Measurements from ENCODE around the gene TEX48.

The TEX48 gene

DNA sequence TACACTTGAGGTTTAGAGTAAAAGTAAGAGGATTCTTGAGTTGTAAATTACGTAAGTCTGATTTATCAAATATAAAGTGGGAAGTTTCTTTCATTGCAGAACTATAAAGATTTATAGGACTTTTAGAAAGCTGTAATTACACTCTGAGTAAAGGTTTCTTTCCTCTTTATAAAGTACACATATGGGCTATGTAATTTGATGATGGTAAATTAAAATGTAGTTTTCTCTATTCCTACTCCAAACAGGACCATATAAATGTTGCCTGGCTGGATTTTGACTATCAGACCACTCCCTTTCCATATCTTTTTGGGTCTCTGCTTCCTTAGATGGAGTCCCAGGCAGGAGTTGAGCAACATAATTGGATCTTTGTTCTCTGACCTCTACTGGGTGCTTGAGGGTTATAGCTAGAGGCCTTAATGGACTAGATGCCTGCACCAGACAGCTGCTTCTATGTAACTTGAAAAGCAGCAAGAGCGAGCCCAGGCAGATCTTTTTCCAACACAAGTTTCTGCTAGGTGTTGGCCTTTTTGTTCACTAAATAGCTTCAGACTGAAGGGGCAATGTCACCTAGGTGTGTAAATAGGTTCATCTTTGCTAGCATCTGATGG is 11.4 kb upstream of the TEX48 start:
- no peak for DNase-seq (ENCODE audit: low read depth)

GRCh38 chr9:114691956-114692295 is 9.9 kb upstream of the TEX48 start:
- DNase-seq (ENCODE audit: low read depth), result no peak

DNA sequence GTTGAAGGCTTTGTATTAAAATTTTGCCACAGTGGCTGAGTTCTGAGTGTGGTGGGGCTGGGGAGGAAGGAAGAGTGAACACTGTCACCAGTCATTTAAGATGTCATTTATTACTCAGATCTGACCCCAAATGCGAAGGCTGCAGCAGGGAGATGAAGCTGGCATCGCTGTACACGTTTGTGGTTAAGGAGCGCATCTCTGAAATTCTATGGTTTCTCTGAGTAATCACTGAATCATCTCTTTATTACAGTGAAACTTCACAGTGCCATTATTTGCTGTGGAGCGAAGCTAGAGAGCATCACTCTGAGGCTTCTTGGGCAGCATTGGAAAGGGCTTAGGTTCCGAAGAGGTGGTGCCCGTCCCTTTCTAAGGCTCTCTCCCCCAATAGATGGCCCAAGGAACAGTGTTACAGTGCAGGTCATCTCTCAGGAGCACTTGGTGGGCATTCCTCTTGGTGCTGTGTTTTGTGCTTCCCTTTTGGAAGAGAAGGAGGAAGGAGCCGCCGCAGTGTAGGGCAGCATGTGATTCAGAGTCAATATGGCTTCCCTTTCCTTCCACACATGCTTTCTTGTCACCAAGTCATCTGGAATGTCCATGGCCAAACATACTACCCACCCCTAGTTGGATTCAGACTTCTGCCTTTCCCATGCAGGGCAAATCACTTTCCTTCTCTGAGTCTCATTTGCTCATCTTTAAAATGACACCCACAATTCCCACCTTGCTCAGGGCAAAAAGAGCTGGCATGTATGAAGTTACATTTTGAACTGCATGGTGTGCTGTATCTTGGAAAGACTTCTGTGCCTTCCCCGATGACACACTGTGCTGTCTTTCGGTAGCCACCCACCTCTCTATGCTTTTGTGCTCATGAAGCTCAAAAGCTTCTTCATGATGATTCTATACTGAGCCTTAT is 9.3 kb upstream of the TEX48 start:
- DNase-seq (ENCODE audit: low read depth), result peak; percentile 69

DNA sequence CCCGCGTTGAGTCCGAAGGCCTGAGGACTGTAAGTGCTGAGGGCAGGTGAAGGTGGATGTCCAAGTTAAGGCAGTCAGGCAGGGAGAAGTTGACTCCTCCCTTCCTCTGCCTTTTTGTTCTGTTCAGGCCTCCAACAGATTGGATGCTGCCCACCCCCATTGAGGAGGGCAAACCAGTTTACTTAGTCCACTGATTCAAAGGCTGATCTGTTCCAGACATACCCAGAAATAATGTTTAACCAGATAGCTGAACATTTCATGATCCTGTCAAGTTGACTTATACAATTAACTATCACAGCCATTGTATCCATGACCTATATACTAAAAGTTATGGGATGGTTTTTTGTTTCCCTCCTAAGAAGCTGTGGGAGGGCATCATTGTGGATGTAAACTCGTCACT is 8.3 kb upstream of the TEX48 start:
- DNase-seq (ENCODE audit: low read depth), result no peak

DNA sequence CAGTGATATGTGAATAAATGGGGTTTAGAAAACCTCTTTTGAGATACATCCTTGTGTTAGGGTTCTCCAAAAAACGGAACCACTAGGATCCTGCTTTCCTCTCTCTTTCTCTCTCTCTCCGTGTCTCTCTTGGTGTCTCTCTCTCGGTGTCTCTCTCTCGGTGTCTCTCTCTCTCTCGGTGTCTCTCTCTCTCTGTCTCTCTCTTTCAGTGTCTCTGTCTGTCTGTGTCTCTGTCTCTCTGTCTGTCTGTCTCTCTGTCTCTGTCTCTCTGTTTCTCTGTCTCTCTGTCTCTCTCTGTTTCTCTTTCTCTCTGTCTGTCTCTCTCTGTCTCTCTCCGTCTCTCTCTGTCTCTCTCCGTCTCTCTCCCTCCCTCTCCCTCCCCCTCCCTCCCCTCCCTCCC is 7.8 kb upstream of the TEX48 start:
- no peak for DNase-seq (ENCODE audit: low read depth)

DNA sequence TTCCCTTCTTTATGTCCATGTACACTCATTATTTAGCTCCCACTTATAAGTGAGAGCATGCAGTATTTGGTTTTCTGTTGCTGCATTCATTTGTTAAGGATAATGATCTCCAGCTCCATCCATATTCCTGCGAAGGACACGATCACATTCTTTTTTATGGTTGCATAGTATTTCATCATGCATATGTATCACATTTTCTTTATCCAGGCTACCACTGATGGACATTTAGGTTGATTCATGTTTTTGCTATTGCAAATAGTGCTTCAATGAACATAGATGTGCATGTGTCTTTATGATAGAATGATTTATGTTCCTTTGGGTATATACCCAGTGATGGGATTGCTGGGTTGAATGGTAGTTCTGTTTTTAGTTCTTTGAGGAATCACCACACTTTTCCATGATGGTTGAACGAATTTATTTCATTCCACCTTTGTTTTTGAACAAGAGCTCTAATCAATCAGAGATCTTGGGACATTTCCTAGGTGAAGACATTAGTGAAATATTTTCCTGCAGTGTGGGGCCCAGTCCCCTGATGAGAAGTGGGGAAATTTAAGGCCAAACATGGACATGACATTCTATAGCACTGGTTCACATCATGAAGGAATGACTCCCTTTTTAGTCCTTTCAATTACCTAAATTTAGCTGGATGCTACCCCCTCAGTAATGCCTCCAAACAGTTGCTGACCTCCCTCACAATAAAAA is 7.1 kb upstream of the TEX48 start:
- no peak for DNase-seq (ENCODE audit: low read depth)

DNA sequence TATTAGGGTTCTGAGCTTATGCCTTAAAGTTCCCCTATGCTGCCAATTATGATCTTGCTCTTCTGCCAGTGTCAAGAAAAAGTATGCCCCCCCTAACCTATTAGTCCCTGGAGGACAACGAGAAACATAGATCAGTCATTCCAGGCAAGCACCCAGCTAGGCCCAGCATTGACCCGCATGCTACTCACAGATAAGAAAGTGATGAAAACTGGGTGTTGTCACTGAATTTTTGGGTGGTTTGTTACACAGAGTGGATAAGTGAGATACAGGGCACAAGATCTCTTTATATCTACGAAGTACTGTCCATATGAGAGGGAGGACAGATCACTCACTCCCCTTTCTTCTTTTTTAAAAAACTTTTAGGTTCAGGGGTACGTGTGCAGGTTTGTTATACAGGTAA is 6.4 kb upstream of the TEX48 start:
- DNase-seq (ENCODE audit: low read depth), result no peak

DNA sequence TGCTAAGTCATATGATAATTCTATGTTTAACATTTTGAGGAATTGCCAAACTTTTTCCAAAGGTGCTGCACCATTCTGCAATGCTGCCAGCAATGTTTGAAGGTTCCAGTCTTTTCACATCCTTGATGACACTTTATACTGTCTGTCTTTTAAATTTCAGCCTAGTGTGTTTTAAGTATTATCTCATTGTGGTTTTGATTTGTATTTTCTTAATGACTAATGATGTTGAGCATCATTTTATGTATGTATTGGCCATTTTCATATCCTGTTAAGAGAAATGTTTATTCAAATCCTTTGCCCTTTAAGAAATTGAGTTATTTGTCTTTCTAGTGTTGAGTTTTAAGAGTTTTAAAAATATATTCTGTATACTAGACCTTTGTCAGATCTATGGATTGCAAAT is 5.0 kb upstream of the TEX48 start:
- DNase-seq (ENCODE audit: low read depth), result no peak

DNA sequence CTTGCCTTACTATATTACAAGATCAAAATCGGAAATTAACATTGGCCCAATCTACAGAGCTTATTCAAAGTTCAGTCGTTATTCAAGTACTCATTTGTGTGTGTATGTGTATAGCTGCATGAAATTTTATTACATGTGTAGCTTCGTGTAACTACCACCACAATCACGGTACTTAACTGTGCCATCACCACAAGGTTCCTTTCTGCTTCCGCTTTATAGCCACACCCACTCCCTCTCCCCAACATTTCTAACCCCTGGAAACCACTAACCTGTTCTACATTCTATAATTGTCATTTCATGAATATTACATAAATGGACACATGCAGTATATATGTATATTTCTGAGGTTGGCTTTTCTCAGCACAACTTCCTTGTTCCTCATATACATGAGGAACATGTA is 4.0 kb upstream of the TEX48 start:
- DNase-seq (ENCODE audit: low read depth), result no peak

GRCh38 chr9:114684036-114684435 is 2.0 kb upstream of the TEX48 start:
- no peak for DNase-seq (ENCODE audit: low read depth)

DNA sequence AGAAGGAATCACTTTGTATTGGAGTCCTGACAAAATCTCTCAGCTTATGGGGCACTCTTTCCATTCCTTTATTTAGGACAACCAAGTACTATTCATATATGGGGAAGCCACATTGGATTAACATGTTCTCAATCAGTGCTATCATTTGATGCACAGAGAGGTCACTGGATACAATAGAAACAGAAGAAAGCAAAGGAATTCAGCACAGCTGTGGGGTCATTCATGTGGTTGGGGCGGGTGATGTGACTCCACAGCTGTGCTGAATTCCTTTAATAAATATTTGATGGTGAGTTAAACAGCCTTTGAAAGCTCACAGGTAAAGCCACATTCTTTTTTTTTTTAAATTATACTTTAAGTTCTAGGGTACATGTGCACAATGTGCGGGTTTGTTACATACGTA is 854 bp upstream of the TEX48 start:
- DNase-seq (ENCODE audit: low read depth), result no peak

DNA sequence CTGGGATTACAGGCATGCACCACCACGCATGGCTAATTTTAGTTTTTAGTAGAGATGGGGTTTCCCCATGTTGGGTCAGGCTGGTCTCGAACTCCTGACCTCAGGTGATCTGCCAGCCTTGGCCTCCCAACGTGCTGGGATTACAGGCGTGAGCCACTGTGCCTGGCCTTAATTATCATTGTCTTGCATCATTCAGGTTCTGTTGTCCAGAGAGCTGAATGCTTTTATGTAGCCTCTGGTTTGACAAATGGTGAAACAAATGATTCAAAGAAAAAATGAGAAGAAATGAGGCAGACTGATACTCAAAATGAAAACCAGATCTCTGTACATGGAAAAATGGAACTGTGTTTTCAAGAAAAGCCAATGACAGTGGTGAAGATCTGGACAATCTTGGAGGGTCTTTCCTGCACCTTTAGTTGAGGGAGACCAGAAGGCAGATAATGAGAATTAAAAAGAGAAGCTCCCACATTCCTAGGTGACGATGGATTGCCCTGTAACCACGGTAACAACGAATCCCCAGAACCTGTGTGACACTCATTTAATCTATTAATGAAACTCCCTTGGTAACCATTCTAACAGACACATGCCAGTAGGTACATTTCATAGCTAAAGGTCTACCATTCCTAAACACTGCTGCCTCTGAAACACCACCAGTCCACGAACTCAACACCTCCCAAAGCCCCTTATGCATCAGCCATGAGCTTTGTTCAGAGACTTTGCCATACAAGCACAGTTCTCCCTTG is 1.6 kb downstream of the TEX48 start:
- no peak for DNase-seq (ENCODE audit: low read depth)

DNA sequence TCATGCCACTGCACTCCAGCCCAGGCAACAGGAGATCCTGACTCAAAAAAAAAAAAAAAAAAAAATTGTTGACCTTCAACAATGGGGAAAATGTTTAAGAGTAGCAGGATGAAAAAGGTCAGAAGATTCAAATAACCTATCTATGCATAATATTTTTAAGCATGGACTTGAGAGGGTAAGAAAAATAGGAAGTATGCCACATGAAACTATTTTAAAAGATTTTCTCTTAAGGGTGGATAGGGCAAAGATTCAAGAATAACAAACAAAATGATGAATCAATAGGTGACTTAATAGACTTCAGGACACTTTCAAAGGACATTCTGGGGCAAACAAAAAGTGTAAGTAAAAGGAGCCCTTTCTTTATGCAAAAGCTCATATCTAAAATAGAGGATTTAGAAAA is 3.2 kb downstream of the TEX48 start:
- no peak for DNase-seq (ENCODE audit: low read depth)

DNA sequence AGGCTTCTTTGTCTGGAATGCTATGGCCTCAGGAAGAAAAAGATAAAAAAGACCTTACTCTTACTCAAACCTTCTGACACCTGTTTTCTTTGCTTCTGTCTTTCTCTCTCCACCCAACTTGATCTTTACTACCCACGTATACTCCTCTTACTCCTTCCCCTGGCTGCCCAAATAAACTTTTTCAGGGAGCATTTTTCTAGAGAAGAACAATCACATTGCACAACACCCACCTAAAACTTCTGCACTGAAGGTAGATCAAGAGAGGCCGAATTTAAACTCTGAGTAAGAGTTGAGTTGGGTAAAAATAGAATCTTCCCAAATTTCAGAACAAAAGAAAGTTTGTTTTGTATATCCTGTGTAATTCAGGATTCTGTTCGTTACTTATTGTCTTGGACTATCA is 3.9 kb downstream of the TEX48 start:
- no peak for DNase-seq (ENCODE audit: low read depth)

GRCh38 chr9:114677418-114677817 is 4.6 kb downstream of the TEX48 start:
- DNase-seq (ENCODE audit: low read depth), result no peak

GRCh38 chr9:114676901-114677300 is 5.1 kb downstream of the TEX48 start:
- no peak for DNase-seq (ENCODE audit: low read depth)

DNA sequence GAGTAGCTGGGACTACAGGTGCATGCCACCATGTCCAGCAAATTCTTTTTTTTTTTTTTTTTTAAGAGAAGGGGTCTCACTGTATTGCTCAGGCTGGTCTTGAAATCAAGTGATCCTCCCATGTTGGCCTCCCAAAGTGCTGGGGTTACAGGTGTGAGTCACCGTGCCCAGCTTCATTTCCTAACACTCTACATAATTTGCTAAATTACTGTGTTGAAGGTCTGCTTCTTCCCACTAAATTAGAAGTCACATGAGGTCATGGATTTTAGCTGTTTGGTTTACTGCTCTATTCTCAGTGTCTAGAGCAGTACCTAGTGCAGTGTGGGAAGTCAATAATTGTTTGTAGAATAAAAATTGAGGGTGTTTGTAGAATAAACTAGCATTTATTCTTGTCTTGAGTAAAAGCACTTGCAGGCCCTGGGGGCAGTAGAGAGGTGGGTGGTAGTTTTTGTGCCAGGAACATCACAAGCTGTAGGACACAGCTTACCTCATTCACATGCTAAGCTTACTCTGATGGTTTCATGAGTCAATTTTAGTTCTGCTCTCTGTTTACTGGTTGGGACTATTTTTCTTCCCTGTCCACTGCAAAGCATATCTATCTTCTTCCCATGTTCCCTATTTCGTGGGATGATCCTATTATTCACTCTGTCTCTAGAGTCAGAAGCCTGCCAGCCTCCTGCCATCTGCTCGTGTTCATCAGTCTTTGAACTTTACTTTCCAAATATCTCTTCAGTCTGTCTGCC is 7.0 kb downstream of the TEX48 start:
- no peak for DNase-seq (ENCODE audit: low read depth)

DNA sequence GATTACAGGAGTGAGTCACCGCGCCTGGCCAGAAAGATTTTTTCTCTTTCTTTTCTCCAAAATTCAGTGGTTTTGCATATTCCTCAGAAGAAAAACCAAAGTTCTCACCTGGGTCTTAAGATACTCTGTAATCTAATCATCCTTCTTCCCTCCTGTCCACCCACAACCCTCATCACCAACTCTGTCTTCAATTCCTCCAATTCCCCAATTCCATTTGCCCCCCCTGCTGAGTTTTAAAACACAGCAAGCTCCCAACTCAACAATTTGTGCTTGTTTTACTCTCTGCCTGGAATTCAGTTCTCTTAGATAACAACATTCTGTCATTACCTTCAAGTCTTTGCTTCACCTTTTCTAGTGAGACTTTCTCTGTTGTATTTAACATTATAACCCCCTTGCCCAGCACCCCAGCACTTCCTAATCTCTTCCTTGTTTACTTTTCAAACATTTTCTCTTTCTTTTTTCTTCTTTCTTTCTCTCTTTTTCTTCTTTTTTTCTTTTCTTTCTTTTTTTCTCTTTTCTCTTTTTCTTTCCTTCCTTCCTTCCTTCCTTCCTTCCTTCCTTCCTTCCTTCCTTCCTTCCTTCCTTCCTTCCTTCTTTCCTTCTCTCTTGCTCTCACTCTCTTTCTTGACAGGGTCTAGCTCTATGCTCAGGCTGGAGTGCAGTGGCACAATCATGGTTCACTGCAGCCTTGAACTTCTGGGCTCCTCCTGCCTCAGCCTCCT is 7.8 kb downstream of the TEX48 start:
- DNase-seq (ENCODE audit: low read depth), result no peak

DNA sequence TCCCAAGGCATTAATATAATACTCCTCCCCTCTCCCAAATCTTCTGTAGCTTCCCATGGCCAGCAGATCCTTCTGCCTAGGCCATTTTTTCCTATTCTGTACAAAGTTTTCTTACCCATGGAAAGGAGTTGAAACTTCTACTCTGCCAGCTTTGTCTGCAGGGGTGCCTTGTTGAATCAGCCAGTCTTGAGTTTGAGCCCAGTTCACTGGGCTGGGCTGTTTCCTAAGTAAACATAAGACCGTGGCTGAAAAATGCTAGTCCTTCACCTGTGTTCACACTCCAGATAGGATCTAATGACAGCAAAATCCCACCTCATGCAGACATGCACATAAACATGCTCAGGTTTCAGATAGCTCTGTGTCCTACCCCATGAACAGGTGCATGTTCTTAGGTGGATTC is 10.4 kb downstream of the TEX48 start:
- no peak for DNase-seq (ENCODE audit: low read depth)

DNA sequence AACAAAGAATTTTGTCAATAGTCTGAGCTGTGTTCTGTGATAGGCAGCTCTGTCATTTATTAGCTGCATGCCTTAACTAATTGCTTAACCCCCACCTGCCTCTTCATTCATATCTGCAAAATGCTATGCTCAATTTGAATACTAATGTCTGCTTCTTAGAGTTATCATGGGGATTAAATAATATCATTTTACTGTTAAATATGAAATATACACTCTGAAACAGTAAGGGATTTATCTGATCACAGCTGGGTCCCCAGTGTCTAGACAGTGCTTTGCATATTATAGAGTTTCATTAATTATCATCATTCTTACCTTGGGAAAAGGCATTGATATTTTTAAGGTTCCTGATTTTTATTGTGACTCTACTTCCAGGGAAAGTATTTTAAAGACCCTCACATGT is 12.0 kb downstream of the TEX48 start:
- no peak for DNase-seq (ENCODE audit: low read depth)

- no peak for DNase-seq (ENCODE audit: low read depth)
Measured at GRCh38 chr9:114668146-114668545, 13.8 kb downstream of the TEX48 start.

Data from activated T-cell treated with anti-CD3 and anti-CD28 coated beads for 24 hours (primary cell).